ENCODE results near the gene PRR23E. TPM values are rescaled to one million over a fixed set of nuclear protein-coding genes. Genes with fewer than 3 reads are reported as not detected.

PRR23E gene
- polyA plus RNA-seq, 4 donors: not detected

DNA sequence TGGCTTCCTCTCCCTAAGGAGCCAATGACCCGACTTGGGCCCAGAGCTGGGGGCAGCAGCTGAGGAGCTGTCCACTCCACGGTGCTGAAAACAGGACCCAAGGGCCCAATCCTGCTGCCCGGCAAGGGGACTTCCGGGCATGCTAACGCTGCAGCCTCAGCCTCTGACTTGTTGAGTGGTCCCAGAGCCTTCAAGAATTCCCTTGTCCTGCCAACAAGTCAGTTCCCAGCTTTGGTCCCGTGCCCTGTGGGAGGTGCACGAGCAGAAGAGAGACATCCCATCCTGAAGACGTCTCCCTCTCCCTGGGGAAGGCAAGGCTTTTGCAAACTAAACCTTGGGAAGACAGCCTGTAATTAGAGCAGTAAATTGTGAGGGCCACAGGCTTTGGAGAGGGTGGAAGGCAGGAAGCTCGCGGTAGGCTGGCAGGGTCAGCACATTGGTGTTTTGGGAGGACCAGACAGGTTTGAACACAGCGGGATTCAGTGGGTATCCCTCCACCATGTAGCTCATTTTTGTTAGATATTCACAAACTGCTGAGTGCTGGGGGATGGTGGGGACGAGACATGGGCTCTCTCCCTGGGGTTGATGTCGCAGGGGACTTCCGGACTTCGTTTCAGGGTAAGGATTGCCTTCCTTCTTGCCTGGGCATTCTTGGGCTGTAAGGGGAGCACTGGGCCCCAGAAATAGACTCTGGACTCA lies 29.8 kb upstream of the PRR23E start:
- DNase-seq (ENCODE audit: low read depth in 4 of 4, low spot score in 2 of 4): no peak

GRCh38 chr3:127164615-127165014 lies 28.3 kb upstream of the PRR23E start:
- no peak for DNase-seq (ENCODE audit: low read depth in 4 of 4, low spot score in 2 of 4)

- no peak for DNase-seq (ENCODE audit: low read depth in 4 of 4, low spot score in 2 of 4)
Observed at GRCh38 chr3:127165036-127165435, 27.9 kb upstream of the PRR23E start.

- no peak for DNase-seq (ENCODE audit: low read depth in 4 of 4, low spot score in 2 of 4)
Observed at GRCh38 chr3:127165694-127166485, 27.0 kb upstream of the PRR23E start.

DNA sequence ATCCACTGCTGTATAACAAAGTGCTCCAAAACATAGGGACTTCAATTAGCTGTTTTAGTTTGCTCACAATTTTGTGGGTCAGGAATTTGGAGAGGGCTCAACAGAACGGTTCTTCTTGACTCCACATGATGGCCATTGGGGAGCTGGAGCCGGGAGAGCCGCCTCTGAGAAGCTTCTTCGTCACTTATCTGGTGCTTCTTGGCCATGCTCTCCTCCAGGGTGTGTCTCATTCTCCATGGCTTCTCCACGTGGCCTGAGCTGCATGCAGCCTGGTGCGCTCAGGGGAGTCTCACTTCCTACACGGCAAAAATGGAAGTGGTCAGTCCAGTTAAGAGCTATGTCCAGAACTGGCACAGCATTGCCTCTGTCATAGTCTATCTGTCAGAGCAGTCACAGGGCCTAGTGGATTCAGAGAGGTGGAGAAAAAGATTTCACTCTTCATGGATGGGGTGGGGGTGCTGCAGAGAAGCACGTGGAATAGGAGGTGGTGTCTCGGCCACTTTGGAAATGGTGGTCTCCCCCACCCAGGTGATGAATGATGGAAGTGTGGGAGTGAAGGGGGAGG lies 26.3 kb upstream of the PRR23E start:
- DNase-seq (ENCODE audit: low read depth in 4 of 4, low spot score in 2 of 4): no peak

- no peak for DNase-seq (ENCODE audit: low read depth in 4 of 4, low spot score in 2 of 4)
Observed at GRCh38 chr3:127167315-127168043, 25.5 kb upstream of the PRR23E start.

GRCh38 chr3:127168271-127168670 lies 24.7 kb upstream of the PRR23E start:
- no peak for DNase-seq (ENCODE audit: low read depth in 4 of 4, low spot score in 2 of 4)

DNA sequence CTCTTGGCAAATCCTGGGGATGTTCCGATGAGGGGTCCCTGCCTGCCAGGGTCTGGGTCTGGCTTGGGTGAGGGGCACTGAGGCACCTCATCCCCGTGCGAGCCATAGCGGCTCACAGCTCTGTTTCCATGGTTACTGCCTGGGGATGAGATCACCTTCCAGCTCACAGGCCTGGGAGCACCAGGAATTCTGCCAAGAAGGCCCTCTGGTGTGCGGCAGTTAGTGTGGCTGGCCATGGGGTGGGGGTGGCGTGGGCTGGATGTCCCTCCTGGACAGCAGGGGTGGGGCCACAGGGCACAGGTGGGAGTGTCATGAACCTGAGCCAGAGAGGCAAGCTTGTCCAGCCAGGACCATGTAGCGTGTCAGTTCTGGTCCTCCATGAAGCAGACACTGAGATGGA lies 22.1 kb upstream of the PRR23E start:
- DNase-seq (ENCODE audit: low read depth in 4 of 4, low spot score in 2 of 4): no peak

GRCh38 chr3:127171320-127171719 lies 21.6 kb upstream of the PRR23E start:
- no peak for DNase-seq (ENCODE audit: low read depth in 4 of 4, low spot score in 2 of 4)

- no peak for DNase-seq (ENCODE audit: low read depth in 4 of 4, low spot score in 2 of 4)
Observed at GRCh38 chr3:127171721-127172120, 21.2 kb upstream of the PRR23E start.

- no peak for DNase-seq (ENCODE audit: low read depth in 4 of 4, low spot score in 2 of 4)
Observed at GRCh38 chr3:127172211-127172610, 20.7 kb upstream of the PRR23E start.

GRCh38 chr3:127172781-127173515 lies 20.0 kb upstream of the PRR23E start:
- no peak for DNase-seq (ENCODE audit: low read depth in 4 of 4, low spot score in 2 of 4)

- no peak for DNase-seq (ENCODE audit: low read depth in 4 of 4, low spot score in 2 of 4)
Observed at GRCh38 chr3:127173516-127174166, 19.3 kb upstream of the PRR23E start.

GRCh38 chr3:127174284-127174683 lies 18.6 kb upstream of the PRR23E start:
- no peak for DNase-seq (ENCODE audit: low read depth in 4 of 4, low spot score in 2 of 4)

- no peak for DNase-seq (ENCODE audit: low read depth in 4 of 4, low spot score in 2 of 4)
Observed at GRCh38 chr3:127174715-127175140, 18.2 kb upstream of the PRR23E start.

DNA sequence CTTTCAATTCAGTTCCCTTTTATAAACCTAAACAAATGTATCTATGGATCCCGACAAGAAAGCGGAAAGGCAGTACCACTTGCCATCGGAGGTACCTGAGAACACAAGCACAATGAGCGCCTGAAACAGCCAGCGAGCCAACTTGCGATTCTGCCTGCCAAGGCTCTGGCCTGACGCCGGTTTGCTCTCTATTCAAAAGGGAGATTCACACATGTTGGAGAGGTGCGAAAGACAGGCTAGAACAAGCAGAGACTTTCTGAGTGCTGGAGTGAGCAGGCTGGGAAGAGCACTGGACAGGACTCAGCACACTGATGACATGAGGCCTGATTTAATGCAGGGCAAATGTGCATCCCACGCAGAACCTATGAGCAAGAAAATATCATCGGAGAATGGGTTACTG lies 17.7 kb upstream of the PRR23E start:
- no peak for DNase-seq (ENCODE audit: low read depth in 4 of 4, low spot score in 2 of 4)

- no peak for DNase-seq (ENCODE audit: low read depth in 4 of 4, low spot score in 2 of 4)
Observed at GRCh38 chr3:127177226-127177625, 15.7 kb upstream of the PRR23E start.

DNA sequence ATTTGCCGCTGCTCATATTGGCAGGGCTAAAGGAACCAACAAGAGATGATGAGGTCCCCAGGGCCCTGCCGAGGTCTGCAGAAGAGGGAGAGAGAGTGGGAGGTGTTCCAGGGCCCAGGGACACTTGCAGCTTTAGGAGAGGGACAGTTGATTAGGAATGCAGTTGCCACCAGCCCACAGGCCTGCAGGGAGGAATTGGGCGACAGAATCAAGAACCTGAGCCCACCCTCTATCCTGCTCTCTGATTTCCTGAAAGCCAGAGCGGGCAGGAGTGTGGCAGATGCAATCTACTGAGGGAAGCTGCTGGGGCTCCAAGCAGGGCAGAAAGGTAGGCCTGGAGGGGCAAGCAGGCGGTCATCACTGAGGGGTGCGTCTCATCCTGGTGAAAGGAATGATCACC lies 12.1 kb upstream of the PRR23E start:
- no peak for DNase-seq (ENCODE audit: low read depth in 4 of 4, low spot score in 2 of 4)

GRCh38 chr3:127182431-127182830 lies 10.5 kb upstream of the PRR23E start:
- no peak for DNase-seq (ENCODE audit: low read depth in 4 of 4, low spot score in 2 of 4)
